HG03139 (cell line): ENCODE results near the gene NCKAP1.
"Not testable (repeated sequence)": the region's sequence is repeated elsewhere in the genome, so short reads cannot be mapped to it uniquely, and the experiment has no call there.

Experiments
- ATAC-seq: cut with Tn5 transposase; IDR thresholded peaks from one replicate; pipeline ENCODE4 v1.9.1; 2021; ENCODE audit not compliant: unreplicated experiment

Gene NCKAP1

DNA sequence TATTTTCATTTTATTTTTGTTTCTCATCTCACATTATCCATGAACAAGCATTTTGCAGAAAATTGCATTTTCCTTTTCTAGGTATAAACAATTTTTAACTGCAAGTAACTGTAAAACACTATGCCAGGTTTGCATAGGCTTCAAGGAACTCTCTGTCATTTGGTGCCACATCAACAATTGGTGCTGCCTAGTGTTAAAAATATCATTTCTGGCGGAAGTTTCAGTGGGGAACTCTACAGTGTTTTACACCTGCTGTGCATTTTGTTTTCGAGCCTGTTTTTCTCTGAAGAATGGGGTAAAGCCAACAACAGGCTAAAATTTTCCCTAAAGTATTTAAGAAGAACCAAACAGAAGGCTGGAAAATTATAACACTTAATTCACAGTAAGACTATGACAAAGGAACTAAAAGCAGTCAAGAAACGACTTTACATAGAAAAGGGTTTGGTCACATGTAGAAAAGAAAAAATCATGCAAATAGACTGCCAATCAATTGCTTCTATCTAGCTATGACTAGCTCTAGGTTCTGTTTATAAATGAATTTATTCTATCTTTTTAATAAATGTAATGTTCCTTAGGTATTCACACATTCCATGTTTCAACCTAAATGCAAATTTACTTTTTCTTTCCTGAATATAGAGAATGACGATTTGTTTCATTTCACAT is 150.4 kb downstream of the NCKAP1 start:
- ATAC-seq: no peak

- ATAC-seq: no peak
Observed at GRCh38 chr2:182887093-182887492, 151.2 kb downstream of the NCKAP1 start.

DNA sequence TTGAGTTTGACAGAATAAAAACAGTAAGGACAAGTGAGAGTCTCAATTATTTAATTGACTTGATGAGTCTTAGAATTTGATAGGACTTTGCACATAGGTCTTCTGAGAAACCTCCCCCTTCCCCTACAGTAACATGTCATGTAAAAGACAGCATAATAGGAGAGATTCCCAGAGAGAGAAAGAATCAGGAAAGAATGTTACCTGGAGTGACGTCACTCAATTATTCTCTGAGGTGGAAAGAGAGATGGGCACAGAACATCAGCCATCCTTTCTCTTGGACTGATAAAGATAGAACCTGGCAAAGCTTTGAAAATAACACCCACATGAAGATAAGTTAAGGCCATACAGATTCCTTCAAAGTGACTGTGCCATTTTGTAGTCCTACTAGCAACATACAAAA is 152.5 kb downstream of the NCKAP1 start:
- ATAC-seq: no peak

DNA sequence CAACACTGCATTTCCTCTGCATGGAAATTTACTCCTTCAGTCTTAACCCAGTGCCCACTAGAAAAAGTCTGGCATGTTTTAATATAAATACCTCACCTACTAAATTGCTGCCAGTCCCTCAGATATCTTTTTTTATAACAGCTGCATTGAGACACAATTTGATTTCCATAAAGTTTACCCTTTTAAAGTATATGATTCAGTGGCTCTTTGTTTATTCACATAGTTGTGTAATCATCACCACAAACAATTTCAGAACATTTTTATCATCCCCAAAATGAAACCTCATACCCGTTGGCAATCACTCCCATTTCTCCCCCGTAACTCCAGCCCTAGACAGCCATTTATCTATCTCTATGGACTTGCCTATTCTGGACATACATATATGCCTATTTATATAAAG is 154.8 kb downstream of the NCKAP1 start:
- no peak for ATAC-seq

DNA sequence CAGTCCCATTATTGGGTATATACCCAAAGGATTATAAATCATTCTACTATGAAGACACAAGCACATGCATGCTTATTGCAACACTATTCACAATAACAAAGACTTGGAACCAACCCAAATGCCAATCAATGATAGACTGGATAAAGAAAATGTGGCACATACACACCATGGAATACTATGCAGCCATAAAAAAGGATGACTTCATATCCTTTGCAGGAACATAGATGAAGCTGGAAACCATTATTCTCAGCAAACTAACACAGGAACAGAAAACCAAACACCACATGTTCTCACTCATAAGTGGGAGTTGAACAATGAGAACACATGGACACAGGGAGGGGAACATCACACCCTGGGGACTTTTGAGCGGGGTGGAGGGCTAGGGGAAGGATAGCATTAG is 158.2 kb downstream of the NCKAP1 start:
- ATAC-seq: not testable (repeated sequence)

DNA sequence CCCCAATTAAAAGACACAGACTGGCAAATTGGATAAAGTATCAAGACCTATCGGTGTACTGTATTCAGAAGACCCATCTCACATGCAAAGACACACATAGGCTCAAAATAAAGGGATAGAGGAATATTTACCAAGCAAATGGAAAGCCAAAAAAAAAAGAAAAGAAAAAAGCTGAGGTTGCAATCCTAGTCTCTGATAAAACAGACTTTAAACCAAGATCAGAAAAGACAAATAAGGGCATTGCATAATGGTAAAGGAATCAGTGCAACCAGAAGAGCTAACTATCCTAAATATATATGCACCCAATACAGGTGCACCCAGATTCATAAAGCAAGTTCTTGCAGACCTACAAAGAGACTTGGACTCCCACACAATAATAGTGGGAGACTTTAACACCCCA is 161.6 kb downstream of the NCKAP1 start:
- ATAC-seq: not testable (repeated sequence)

- ATAC-seq: no peak
Observed at GRCh38 chr2:182870227-182870626, 168.0 kb downstream of the NCKAP1 start.

GRCh38 chr2:182868054-182868796 is 170.0 kb downstream of the NCKAP1 start:
- ATAC-seq: no peak

- no peak for ATAC-seq
Observed at GRCh38 chr2:182867426-182868053, 170.7 kb downstream of the NCKAP1 start.

GRCh38 chr2:182866461-182867406 is 171.5 kb downstream of the NCKAP1 start, which contains the start of gene FRZB:
Gene FRZB, minus strand, starts transcription at chr2:182866637. Its CDS starts 85 bp downstream, at chr2:182866552.
- no peak for ATAC-seq

- ATAC-seq: no peak
Observed at GRCh38 chr2:182866095-182866460, 172.2 kb downstream of the NCKAP1 start.

- no peak for ATAC-seq
Observed at GRCh38 chr2:182864949-182865570, 173.2 kb downstream of the NCKAP1 start.

GRCh38 chr2:182863642-182864041 is 174.6 kb downstream of the NCKAP1 start:
- no peak for ATAC-seq

- ATAC-seq: no peak
Observed at GRCh38 chr2:182862091-182862490, 176.2 kb downstream of the NCKAP1 start.

GRCh38 chr2:182860858-182861257 is 177.4 kb downstream of the NCKAP1 start:
- ATAC-seq: no peak
